Measurements from ENCODE around the gene CAPN12.

- TF ChIP-seq POLR2AphosphoS5 (IDR thresholded peaks at IDR 0.05; ENCODE audit: low read depth, low read length) (no peak), REST (IDR thresholded peaks at IDR 0.05; ENCODE audit: insufficient read depth in 1 of 2, low read depth in 2 of 2, low read length in 2 of 2) (no peak), TAF1 (IDR thresholded peaks at IDR 0.05; ENCODE audit: borderline replicate concordance, insufficient read depth, low read length) (no peak), SIN3A (IDR thresholded peaks at IDR 0.05; ENCODE audit: borderline replicate concordance, insufficient read depth, low read length) (no peak)
These were observed 7.6 kb downstream of the CAPN12 start for GRCh38 chr19:38736413-38737280.

Measured in PFSK-1 (cell line).